Measurements from ENCODE around the gene ZNF410.

The ZNF410 gene

DNA sequence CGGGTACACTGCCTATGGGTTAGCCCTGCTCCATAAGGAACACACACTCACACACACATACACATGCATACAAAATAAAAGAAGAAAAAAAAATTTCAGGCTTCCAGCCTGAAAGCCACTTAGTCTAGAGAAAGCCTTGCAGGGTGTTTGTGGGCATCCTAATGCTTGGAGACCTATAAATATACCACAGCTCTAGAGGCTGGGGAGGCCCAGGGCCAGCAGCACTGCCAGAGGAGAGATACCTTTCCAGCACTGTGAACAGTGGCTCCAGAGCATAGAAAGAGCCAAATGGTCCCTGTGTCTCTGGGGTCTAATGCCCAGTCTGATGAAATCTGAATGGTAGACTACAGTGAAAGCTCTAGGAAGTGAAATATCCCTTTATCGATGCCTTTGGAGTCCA lies 50.4 kb downstream of the ZNF410 start:
- no peaks in the 10 kb centered on the region for H3K27me3 ChIP-seq (ENCODE audit: low read length)
- H4K20me1 ChIP-seq (ENCODE audit: low read depth, low read length): no peaks in the 10 kb centered on the region
- H3K36me3 ChIP-seq (ENCODE audit: low read length): peaks cover 7% of the 10 kb centered on the region; the same call in 1 of the 2 replicates
- no peak overlapping the region for H3K27ac ChIP-seq (ENCODE audit: low read depth, low read length)
- H3K4me2 ChIP-seq (ENCODE audit: low read depth, low read length, poor library complexity, severe bottlenecking): no peak overlapping the region
- no peaks in the 10 kb centered on the region for H3K9me3 ChIP-seq (ENCODE audit: insufficient read depth, low read length)
- TF ChIP-seq EZH2phosphoT487 (conservative IDR thresholded peaks at IDR 0.05; ENCODE audit: low read length): no peak
- TF ChIP-seq, protein P1, sequence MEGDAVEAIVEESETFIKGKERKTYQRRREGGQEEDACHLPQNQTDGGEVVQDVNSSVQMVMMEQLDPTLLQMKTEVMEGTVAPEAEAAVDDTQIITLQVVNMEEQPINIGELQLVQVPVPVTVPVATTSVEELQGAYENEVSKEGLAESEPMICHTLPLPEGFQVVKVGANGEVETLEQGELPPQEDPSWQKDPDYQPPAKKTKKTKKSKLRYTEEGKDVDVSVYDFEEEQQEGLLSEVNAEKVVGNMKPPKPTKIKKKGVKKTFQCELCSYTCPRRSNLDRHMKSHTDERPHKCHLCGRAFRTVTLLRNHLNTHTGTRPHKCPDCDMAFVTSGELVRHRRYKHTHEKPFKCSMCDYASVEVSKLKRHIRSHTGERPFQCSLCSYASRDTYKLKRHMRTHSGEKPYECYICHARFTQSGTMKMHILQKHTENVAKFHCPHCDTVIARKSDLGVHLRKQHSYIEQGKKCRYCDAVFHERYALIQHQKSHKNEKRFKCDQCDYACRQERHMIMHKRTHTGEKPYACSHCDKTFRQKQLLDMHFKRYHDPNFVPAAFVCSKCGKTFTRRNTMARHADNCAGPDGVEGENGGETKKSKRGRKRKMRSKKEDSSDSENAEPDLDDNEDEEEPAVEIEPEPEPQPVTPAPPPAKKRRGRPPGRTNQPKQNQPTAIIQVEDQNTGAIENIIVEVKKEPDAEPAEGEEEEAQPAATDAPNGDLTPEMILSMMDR (IDR thresholded peaks at IDR 0.05; ENCODE audit: insufficient read depth, low read length, poor library complexity, severe bottlenecking): no peak
- H2AFZ ChIP-seq (ENCODE audit: low read depth, low read length, severe bottlenecking): no peak overlapping the region
- H3K4me3 ChIP-seq (ENCODE audit: insufficient read depth, low read length, poor library complexity, severe bottlenecking): no peak overlapping the region
- H3K9me2 ChIP-seq (replicated peaks; ENCODE audit: insufficient read depth, low read length): no peaks in the 10 kb centered on the region
- peaks cover 4% of the 10 kb centered on the region; the same call in 1 of the 2 replicates for H3F3A ChIP-seq (ENCODE audit: insufficient read depth)
- no peak overlapping the region for H3K9ac ChIP-seq (ENCODE audit: low read length)
- H3K79me2 ChIP-seq (ENCODE audit: insufficient read depth, low read length): no peaks in the 10 kb centered on the region

DNA sequence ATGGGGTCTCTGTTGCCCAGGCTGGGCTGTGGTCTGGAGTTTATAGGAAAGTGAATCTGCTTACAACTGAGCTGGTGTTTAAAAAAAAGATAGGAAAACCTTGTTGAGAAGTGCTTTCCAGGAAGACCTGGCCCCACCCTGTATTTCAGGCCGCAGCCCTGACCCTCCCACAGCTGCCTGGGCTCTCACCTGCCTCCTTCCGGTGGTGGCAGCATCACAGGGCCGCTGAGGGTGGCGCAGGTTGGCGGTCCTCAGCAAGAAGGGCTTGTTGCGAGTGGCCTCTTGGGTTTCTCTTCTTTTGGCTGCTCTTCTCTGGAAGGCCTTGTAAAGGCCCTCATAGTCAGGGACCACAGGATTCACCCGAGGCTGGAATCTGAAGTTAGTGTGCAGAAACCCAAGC lies 55.5 kb downstream of the ZNF410 start:
- TF ChIP-seq EZH2phosphoT487 (conservative IDR thresholded peaks at IDR 0.05; ENCODE audit: low read length): no peak
- TF ChIP-seq, protein P1 (IDR thresholded peaks at IDR 0.05; ENCODE audit: insufficient read depth, low read length, poor library complexity, severe bottlenecking): no peak

DNA sequence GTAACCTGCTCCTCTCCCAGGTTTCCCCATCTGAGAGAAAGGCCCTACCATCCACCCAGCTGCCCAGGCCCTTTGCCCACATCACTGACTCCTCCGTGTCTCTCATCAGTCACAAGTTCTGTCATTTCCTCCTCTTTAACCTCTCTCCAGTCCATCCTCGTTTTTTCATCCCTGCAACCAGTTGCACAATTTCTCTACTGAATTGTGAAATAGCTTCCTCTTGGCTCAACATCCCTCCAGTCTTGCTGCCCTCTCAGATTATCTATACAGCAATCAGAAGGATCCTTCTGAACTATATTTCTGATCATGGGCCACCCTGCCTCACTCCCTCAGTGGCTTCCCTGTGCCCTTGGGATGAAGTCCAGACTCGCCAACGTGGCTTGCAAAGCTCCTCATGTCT lies 56.4 kb downstream of the ZNF410 start:
- Histone ChIP-seq H3K4me2 (ENCODE audit: low read depth, low read length, poor library complexity, severe bottlenecking) (no peak overlapping the region), H3K9me2 (replicated peaks; ENCODE audit: insufficient read depth, low read length) (no peaks in the 10 kb centered on the region), H3K9ac (ENCODE audit: low read length) (no peak overlapping the region), H3K9me3 (ENCODE audit: insufficient read depth, low read length) (no peaks in the 10 kb centered on the region), H3K79me2 (ENCODE audit: insufficient read depth, low read length) (no peaks in the 10 kb centered on the region), H4K20me1 (ENCODE audit: low read depth, low read length) (no peaks in the 10 kb centered on the region), H3K36me3 (ENCODE audit: low read length) (no peaks in the 10 kb centered on the region), H3K27me3 (ENCODE audit: low read length) (no peaks in the 10 kb centered on the region), H3F3A (ENCODE audit: insufficient read depth) (no peaks in the 10 kb centered on the region), H3K4me3 (ENCODE audit: insufficient read depth, low read length, poor library complexity, severe bottlenecking) (no peak overlapping the region), H2AFZ (ENCODE audit: low read depth, low read length, severe bottlenecking) (no peak overlapping the region), H3K27ac (ENCODE audit: low read depth, low read length) (no peak overlapping the region)
- TF ChIP-seq, protein P1 (IDR thresholded peaks at IDR 0.05; ENCODE audit: insufficient read depth, low read length, poor library complexity, severe bottlenecking): no peak
- no peak for TF ChIP-seq EZH2phosphoT487 (conservative IDR thresholded peaks at IDR 0.05; ENCODE audit: low read length)

More for the DNA sequence above, 55.5 kb downstream of the ZNF410 start:
- Histone ChIP-seq H3F3A (ENCODE audit: insufficient read depth) (no peaks in the 10 kb centered on the region), H3K27me3 (ENCODE audit: low read length) (no peaks in the 10 kb centered on the region), H3K27ac (ENCODE audit: low read depth, low read length) (no peak overlapping the region), H3K9ac (ENCODE audit: low read length) (no peak overlapping the region), H2AFZ (ENCODE audit: low read depth, low read length, severe bottlenecking) (no peak overlapping the region), H3K9me2 (replicated peaks; ENCODE audit: insufficient read depth, low read length) (no peaks in the 10 kb centered on the region), H3K36me3 (ENCODE audit: low read length) (no peaks in the 10 kb centered on the region), H3K79me2 (ENCODE audit: insufficient read depth, low read length) (no peaks in the 10 kb centered on the region), H4K20me1 (ENCODE audit: low read depth, low read length) (no peaks in the 10 kb centered on the region), H3K9me3 (ENCODE audit: insufficient read depth, low read length) (no peaks in the 10 kb centered on the region), H3K4me3 (ENCODE audit: insufficient read depth, low read length, poor library complexity, severe bottlenecking) (no peak overlapping the region), H3K4me2 (ENCODE audit: low read depth, low read length, poor library complexity, severe bottlenecking) (no peak overlapping the region)

Measured in SU-DHL-6 (cell line).